Measurements from ENCODE around the gene VPS18.

The VPS18 gene

GRCh38 chr15:40850576-40851112, 43.6 kb upstream of the VPS18 start:
- H3K27ac ChIP-seq = no peak overlapping the region
- no peak for TF ChIP-seq CTCF (conservative IDR thresholded peaks at IDR 0.05)

DNA sequence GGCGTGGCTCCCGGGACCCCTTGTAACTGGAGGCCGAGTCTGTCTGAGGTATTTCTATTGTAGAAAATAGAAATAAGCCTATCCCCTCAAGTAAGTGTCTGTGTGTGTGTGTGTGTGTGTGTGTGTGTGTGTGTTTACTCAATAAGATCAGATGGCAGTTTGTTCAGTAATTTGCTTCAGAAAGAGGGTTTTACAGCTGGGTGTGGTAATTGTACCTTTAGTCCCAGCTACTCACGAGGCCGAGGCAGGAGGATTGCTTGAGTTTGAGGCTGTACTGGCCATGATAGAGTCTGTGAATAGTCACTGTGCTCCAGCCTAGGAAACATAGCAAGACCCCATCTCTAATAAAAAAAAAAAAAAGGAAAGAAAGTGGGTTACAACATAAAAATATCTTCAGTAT, 41.7 kb upstream of the VPS18 start:
- TF ChIP-seq CTCF (conservative IDR thresholded peaks at IDR 0.05) = no peak
- H3K27ac ChIP-seq = peak overlapping the region; percentile 92; the same call in 1 of the 2 replicates

GRCh38 chr15:40853241-40853890, 40.9 kb upstream of the VPS18 start:
- H3K27ac ChIP-seq = peak overlapping the region; percentile 92; the same call in 1 of the 2 replicates
- no peak for TF ChIP-seq CTCF (conservative IDR thresholded peaks at IDR 0.05)

GRCh38 chr15:40854161-40854560, 40.1 kb upstream of the VPS18 start:
- H3K27ac ChIP-seq = peak overlapping the region; percentile 92
- no peak for TF ChIP-seq CTCF (conservative IDR thresholded peaks at IDR 0.05)

GRCh38 chr15:40855706-40856234, 38.5 kb upstream of the VPS18 start:
- H3K27ac ChIP-seq = peak overlapping the region; percentile 92
- TF ChIP-seq CTCF (conservative IDR thresholded peaks at IDR 0.05) = no peak

DNA sequence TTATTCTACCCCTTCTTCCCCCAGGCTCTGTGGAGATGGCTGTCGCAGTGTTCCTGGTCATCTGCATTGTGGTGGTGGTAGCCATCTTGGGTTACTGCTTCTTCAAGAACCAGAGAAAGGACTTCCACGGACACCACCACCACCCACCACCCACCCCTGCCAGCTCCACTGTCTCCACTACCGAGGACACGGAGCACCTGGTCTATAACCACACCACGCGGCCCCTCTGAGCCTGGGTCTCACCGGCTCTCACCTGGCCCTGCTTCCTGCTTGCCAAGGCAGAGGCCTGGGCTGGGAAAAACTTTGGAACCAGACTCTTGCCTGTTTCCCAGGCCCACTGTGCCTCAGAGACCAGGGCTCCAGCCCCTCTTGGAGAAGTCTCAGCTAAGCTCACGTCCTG, 37.5 kb upstream of the VPS18 start:
- peak overlapping the region; percentile 92 for H3K27ac ChIP-seq
- TF ChIP-seq CTCF (conservative IDR thresholded peaks at IDR 0.05) = no peak

DNA sequence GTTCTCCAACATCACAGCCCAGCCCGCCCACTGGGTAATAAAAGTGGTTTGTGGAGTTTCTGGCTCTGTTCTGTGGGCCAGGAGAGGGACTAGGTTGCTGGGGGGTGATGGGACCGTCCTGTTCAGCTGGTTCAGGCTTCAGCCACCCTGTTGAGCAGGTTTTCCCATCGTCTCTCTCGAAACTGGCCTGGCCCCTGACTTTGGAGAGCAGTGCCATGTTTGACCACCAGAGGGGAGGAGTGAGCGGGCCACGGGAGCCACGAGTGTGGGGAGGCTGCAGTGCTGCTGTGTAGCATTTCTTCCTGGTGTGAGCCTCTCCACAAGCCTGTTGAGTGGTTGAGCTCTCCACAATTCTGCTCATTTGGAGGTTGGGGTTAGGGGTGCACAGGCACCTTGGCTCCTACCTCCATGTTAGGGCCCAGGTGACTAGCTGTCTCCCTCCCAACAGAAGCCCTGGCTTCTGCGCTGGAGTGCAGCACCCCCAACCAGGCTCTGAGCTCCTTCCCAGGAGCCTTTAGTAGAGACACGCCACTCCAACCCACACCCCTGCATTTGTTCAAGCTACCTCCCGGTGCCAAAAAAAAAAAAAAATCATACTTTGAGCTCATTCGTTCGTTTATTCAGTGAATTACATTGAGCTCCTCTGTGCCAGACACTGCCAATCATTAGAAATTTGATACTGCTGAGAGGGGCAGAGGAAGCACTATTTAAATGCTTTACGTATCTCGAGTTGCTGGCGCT, 36.5 kb upstream of the VPS18 start:
- peak; percentile 97 for TF ChIP-seq CTCF (conservative IDR thresholded peaks at IDR 0.05)
- H3K27ac ChIP-seq = peak overlapping the region; percentile 92

All from VCaP (cell line).